GM12892 (cell line): Measurements from ENCODE around the gene CCDC148.

Experiments used
- POLR2A ChIP-seq: IDR thresholded peaks from 2 replicates; pipeline ENCODE4 v1.6.1; 2011; ENCODE audit warnings: low read depth, low read length, control low read depth
- POLR2AphosphoS5 ChIP-seq: IDR thresholded peaks from 2 replicates; pipeline ENCODE4 v1.6.1; 2011; ENCODE audit warnings: low read depth, low read length, control low read depth
- TAF1 ChIP-seq: IDR thresholded peaks from 2 replicates; pipeline ENCODE4 v1.6.1; 2011; ENCODE audit warnings: low read depth, mild to moderate bottlenecking, control low read depth, low read length, borderline replicate concordance

DNA sequence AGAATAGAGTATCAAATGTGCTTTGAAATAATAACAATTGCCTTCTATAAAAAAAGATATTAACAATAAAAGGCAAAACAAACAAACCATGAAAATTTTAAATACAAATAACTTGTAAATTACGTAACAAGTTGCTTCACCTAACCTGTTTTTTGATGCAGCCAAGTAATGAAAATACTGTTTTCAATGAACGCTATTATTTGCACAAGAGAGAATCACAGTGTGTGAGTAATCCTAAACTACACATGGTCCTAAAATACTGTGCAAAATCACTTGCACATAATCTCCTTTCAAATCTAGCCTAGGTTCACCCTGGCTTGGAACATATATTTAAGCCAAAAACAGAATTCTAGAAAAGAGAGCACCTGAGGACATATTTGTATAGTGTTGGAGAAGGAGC, 98.9 kb downstream of the CCDC148 start:
- TF ChIP-seq POLR2A: no peak
- TF ChIP-seq TAF1: no peak
- TF ChIP-seq POLR2AphosphoS5: no peak
